H9 (cell line): ENCODE data around the gene FARS2. TPM values are rescaled to one million over a fixed set of nuclear protein-coding genes. Genes with fewer than 3 reads are reported as not detected.

ENCODE experiments used
- DNase-seq: peaks from one replicate; pipeline ENCODE4 v3.0.0-alpha.2; 2017
- H2AFZ ChIP-seq: one replicate; pipeline ENCODE4 v1.6.1; 2013; ENCODE audit warnings: mild to moderate bottlenecking, low read length, control low read depth, moderate library complexity
- H2AK5ac ChIP-seq: 2 replicates; pipeline ENCODE4 v1.6.1; 2013; ENCODE audit warnings: low read length, control low read depth, mixed read lengths; ENCODE audit not compliant: insufficient read length
- H2BK120ac ChIP-seq: one replicate; pipeline ENCODE4 v1.6.1; 2013; ENCODE audit warnings: low read depth, mild to moderate bottlenecking, low read length, control low read depth, inconsistent platforms; ENCODE audit not compliant: poor library complexity, severe bottlenecking
- H2BK12ac ChIP-seq: 2 replicates; pipeline ENCODE4 v1.6.1; 2013; ENCODE audit warnings: low read length, control low read depth, mixed read lengths, low read depth; ENCODE audit not compliant: insufficient read length
- H2BK15ac ChIP-seq: 2 replicates; pipeline ENCODE4 v1.6.1; 2013; ENCODE audit warnings: low read depth, low read length, control low read depth
- H2BK20ac ChIP-seq: one replicate; pipeline ENCODE4 v1.6.1; 2013; ENCODE audit warnings: low read depth, mild to moderate bottlenecking, low read length, control low read depth, inconsistent platforms; ENCODE audit not compliant: poor library complexity, severe bottlenecking
- H2BK5ac ChIP-seq: 2 replicates; pipeline ENCODE4 v1.6.1; 2013; ENCODE audit warnings: low read length, control low read depth, mixed read lengths; ENCODE audit not compliant: insufficient read length
- H3K14ac ChIP-seq: 2 replicates; pipeline ENCODE4 v1.6.1; 2013; ENCODE audit warnings: low read length, control low read depth; ENCODE audit not compliant: insufficient read depth
- H3K18ac ChIP-seq: 2 replicates; pipeline ENCODE4 v1.6.1; 2013; ENCODE audit warnings: low read depth, mild to moderate bottlenecking, mixed read lengths, low read length, control low read depth; ENCODE audit not compliant: insufficient read length
- H3K23ac ChIP-seq: 2 replicates; pipeline ENCODE4 v1.6.1; 2013; ENCODE audit warnings: low read length, control low read depth, mixed read lengths, low read depth; ENCODE audit not compliant: insufficient read length
- H3K23me2 ChIP-seq: 2 replicates; pipeline ENCODE4 v1.6.1; 2013; ENCODE audit warnings: low read depth, mild to moderate bottlenecking, mixed read lengths, low read length, control low read depth; ENCODE audit not compliant: insufficient read length, poor library complexity, severe bottlenecking
- H3K27ac ChIP-seq: 2 replicates; pipeline ENCODE4 v1.5.1; 2013; ENCODE audit warnings: low read length, control low read depth, mixed read lengths, low read depth; ENCODE audit not compliant: insufficient read length
- H3K27me3 ChIP-seq: 2 replicates; pipeline ENCODE4 v1.6.1; 2013; ENCODE audit warnings: low read length, control low read depth, inconsistent platforms; ENCODE audit not compliant: insufficient read depth
- H3K4ac ChIP-seq: 2 replicates; pipeline ENCODE4 v1.6.1; 2013; ENCODE audit warnings: low read depth, mild to moderate bottlenecking, control low read depth, inconsistent platforms, low read length, moderate library complexity
- H3K4me1 ChIP-seq: 2 replicates; pipeline ENCODE4 v1.6.1; 2013; ENCODE audit warnings: low read length, control low read depth, inconsistent platforms; ENCODE audit not compliant: insufficient read depth
- H3K4me2 ChIP-seq: 2 replicates; pipeline ENCODE4 v1.6.1; 2013; ENCODE audit warnings: low read length, control low read depth, mixed read lengths; ENCODE audit not compliant: insufficient read length, insufficient read depth
- H3K56ac ChIP-seq: 2 replicates; pipeline ENCODE4 v1.6.1; 2013; ENCODE audit warnings: low read depth, mild to moderate bottlenecking, mixed read lengths, low read length, control low read depth; ENCODE audit not compliant: insufficient read length
- H3K79me1 ChIP-seq: 2 replicates; pipeline ENCODE4 v1.6.1; 2013; ENCODE audit warnings: low read depth, mild to moderate bottlenecking, moderate library complexity, low read length, control low read depth, inconsistent platforms; ENCODE audit not compliant: insufficient read depth, poor library complexity, severe bottlenecking
- H3K79me2 ChIP-seq: 2 replicates; pipeline ENCODE4 v1.6.1; 2013; ENCODE audit warnings: low read length, control low read depth, inconsistent platforms; ENCODE audit not compliant: insufficient read depth
- H3K9ac ChIP-seq: 2 replicates; pipeline ENCODE4 v1.6.1; 2013; ENCODE audit warnings: low read length, control low read depth, mixed read lengths; ENCODE audit not compliant: insufficient read length; ENCODE audit errors: extremely low read depth
- H3K9me3 ChIP-seq: one replicate; pipeline ENCODE4 v1.6.1; 2013; ENCODE audit warnings: low read depth, low read length, inconsistent platforms; ENCODE audit not compliant: control insufficient read depth
- H3T11ph ChIP-seq: one replicate; pipeline ENCODE4 v1.6.1; 2013; ENCODE audit warnings: mild to moderate bottlenecking, low read length, control low read depth, inconsistent platforms
- H4K20me1 ChIP-seq: one replicate; pipeline ENCODE4 v1.6.1; 2013; ENCODE audit not compliant: control insufficient read depth, insufficient read length, insufficient read depth
- H4K5ac ChIP-seq: 2 replicates; pipeline ENCODE4 v1.6.1; 2013; ENCODE audit warnings: low read depth, mild to moderate bottlenecking, mixed read lengths, low read length, control low read depth; ENCODE audit not compliant: insufficient read length
- H4K8ac ChIP-seq: replicated peaks from 2 replicates; pipeline ENCODE4 v1.6.1; 2013; ENCODE audit warnings: low read length, control low read depth, mixed read lengths, low read depth; ENCODE audit not compliant: insufficient read length
- H4K91ac ChIP-seq: 2 replicates; pipeline ENCODE4 v1.6.1; 2013; ENCODE audit warnings: low read depth, mild to moderate bottlenecking, moderate library complexity, mixed read lengths, low read length, control low read depth; ENCODE audit not compliant: insufficient read length
- H3K27ac Mint-ChIP-seq, 3 experiments: 2 replicates in 2 of 3; 3 replicates in 1 of 3; pipeline ENCODE4 v1.8.0; 2020 to 2021; ENCODE audit warnings: mixed read lengths in 3 of 3, mild to moderate bottlenecking in 1 of 3, moderate library complexity in 1 of 3
- H3K27me3 Mint-ChIP-seq: 2 replicates; pipeline ENCODE4 v1.8.0; 2021; ENCODE audit warnings: low read depth, mild to moderate bottlenecking, moderate library complexity, mixed read lengths
- H3K36me3 Mint-ChIP-seq, 3 experiments: 2 replicates in 2 of 3; 3 replicates in 1 of 3; pipeline ENCODE4 v1.8.0; 2020 to 2021; ENCODE audit warnings: low read depth in 3 of 3, mixed read lengths in 3 of 3; ENCODE audit not compliant: insufficient read depth in 1 of 3
- H3K4me1 Mint-ChIP-seq, 2 experiments: 2 replicates each; pipeline ENCODE4 v1.8.0; 2020; ENCODE audit warnings: mixed read lengths in 2 of 2
- H3K4me3 Mint-ChIP-seq, 2 experiments: 2 replicates in 1 of 2; 3 replicates in 1 of 2; pipeline ENCODE4 v1.8.0; 2020 to 2021; ENCODE audit warnings: mild to moderate bottlenecking in 2 of 2, mixed read lengths in 2 of 2, moderate library complexity in 1 of 2
- H3K9me3 Mint-ChIP-seq, 2 experiments: 2 replicates in 1 of 2; 3 replicates in 1 of 2; pipeline ENCODE4 v1.8.0; 2020; ENCODE audit warnings: mild to moderate bottlenecking in 2 of 2, mixed read lengths in 2 of 2, moderate library complexity in 1 of 2
- WGBS: extraction: QIAGEN DNeasy Blood & Tissue Kit; methylation state at CpG from one replicate; pipeline ENCODE4 v1.1.7; 2013; ENCODE audit warnings: missing lambda C conversion rate, low lambda C conversion rate, mixed read lengths; ENCODE audit not compliant: insufficient read length; ENCODE audit errors: extremely low coverage; 5-methylcytosine and 5-hydroxymethylcytosine counted together
- total RNA-seq: library from RNA; stranded (reverse); gene quantifications from 2 replicates; pipeline ENCODE4 v1.2.1, GENCODE V29; 2021
- TF ChIP-seq, protein P1 (sequence below): fragments of 200-600 bp; sonication (generic); conservative IDR thresholded peaks from 3 replicates; pipeline ENCODE4 v1.8.0; 2021; ENCODE audit warnings: antibody characterized with exemption, mild to moderate bottlenecking

FARS2 gene
- total RNA-seq, 1 experiment from 2014 or later: 8.5 TPM

DNA sequence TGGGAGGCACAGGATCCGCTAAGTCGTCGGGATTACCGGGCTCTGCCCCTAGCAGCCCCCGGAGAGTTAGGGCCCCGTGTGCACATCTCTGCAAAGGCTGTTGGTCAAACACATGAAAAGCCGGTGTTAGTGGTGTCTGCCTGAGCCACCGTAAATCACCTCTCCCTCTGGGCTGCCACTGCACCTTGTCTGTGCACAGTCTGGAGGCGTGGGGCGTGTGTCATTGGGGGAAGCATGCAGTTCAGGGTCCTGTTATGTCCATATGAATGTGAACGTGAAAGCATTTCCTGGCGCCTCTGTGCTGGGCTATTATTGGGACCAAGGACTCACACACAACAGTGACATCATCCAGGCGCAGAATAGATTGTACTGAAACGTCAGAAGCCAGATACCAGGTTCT is 439.9 kb downstream of the FARS2 start:
- H3K4me1 ChIP-seq: no peaks in the 10 kb centered on the region
- H3K14ac ChIP-seq: no peak overlapping the region
- TF ChIP-seq, protein P1, sequence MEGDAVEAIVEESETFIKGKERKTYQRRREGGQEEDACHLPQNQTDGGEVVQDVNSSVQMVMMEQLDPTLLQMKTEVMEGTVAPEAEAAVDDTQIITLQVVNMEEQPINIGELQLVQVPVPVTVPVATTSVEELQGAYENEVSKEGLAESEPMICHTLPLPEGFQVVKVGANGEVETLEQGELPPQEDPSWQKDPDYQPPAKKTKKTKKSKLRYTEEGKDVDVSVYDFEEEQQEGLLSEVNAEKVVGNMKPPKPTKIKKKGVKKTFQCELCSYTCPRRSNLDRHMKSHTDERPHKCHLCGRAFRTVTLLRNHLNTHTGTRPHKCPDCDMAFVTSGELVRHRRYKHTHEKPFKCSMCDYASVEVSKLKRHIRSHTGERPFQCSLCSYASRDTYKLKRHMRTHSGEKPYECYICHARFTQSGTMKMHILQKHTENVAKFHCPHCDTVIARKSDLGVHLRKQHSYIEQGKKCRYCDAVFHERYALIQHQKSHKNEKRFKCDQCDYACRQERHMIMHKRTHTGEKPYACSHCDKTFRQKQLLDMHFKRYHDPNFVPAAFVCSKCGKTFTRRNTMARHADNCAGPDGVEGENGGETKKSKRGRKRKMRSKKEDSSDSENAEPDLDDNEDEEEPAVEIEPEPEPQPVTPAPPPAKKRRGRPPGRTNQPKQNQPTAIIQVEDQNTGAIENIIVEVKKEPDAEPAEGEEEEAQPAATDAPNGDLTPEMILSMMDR: no peak
- no peak overlapping the region for H2BK120ac ChIP-seq
- Mint-ChIP-seq H3K36me3 (peaks cover 0 to 4% (median 1%) of the 10 kb centered on the region in 3 experiments; a peak in 4 of 7 replicates), H3K4me1 (peaks cover 7 to 10% of the 10 kb centered on the region in 2 experiments), H3K4me3 (no peak overlapping the region), H3K27me3 (no peaks in the 10 kb centered on the region; the same call in 1 of the 2 replicates), H3K27ac (peak overlapping the region in 1 of 3 experiments; percentile 17; a peak in 1 of 7 replicates), H3K9me3 (peaks cover 0 to 2% of the 10 kb centered on the region in 2 experiments; a peak in 1 of 5 replicates)
- no peak overlapping the region for H2BK20ac ChIP-seq
- H3K56ac ChIP-seq: no peak overlapping the region
- H3T11ph ChIP-seq: no peak overlapping the region
- no peak overlapping the region for H3K4ac ChIP-seq
- H3K23ac ChIP-seq: no peak overlapping the region
- H3K4me2 ChIP-seq: no peak overlapping the region
- no peak for DNase-seq
- no CpG with 5 or more reads among the region's 14 CpGs for WGBS
- no peaks in the 10 kb centered on the region for H3K23me2 ChIP-seq
- no peaks in the 10 kb centered on the region for H3K79me1 ChIP-seq
- no peak overlapping the region for H2BK12ac ChIP-seq
- no peaks in the 10 kb centered on the region for H3K27me3 ChIP-seq
- no peak overlapping the region for H4K91ac ChIP-seq
- no peaks in the 10 kb centered on the region for H4K20me1 ChIP-seq
- no peak overlapping the region for H3K18ac ChIP-seq
- no peak overlapping the region for H4K8ac ChIP-seq
- H4K5ac ChIP-seq: no peak overlapping the region
- H3K27ac ChIP-seq: no peak overlapping the region
- no peak overlapping the region for H2BK5ac ChIP-seq
- no peaks in the 10 kb centered on the region for H3K79me2 ChIP-seq
- H2AFZ ChIP-seq: no peak overlapping the region
- H2BK15ac ChIP-seq: no peak overlapping the region
- H2AK5ac ChIP-seq: no peak overlapping the region
- no peak overlapping the region for H3K9ac ChIP-seq
- H3K9me3 ChIP-seq: no peaks in the 10 kb centered on the region
